MCF 10A (cell line): ENCODE data around the gene ZNRF3. TPM values are rescaled to one million over a fixed set of nuclear protein-coding genes. Genes with fewer than 3 reads are reported as not detected.
"Not testable (repeated sequence)": the region's sequence is repeated elsewhere in the genome, so short reads cannot be mapped to it uniquely, and the experiment has no call there.

Experiments used
- BruUV-seq: library from RNA; stranded (reverse); fragments of 400-500 nt; replicated peaks from 2 replicates; lab custom pipeline; 2021; lab: Mats Ljungman, UMichigan
- CTCF ChIA-PET: fragments of 300-600 bp; sonication (Branson Sonifier 250); formaldehyde crosslinking; extraction: SDS; loops from one replicate; lab custom pipeline; 2021; ENCODE audit warnings: antibody characterized with exemption, inconsistent platforms; lab: Yijun Ruan, JAX
- POLR2A ChIA-PET: fragments of 300-600, 350-650 bp; sonication (Branson Sonifier 250); formaldehyde crosslinking; extraction: SDS; loops from one replicate; lab custom pipeline; 2020; ENCODE audit warnings: antibody characterized with exemption, inconsistent platforms; lab: Yijun Ruan, JAX
- DNase-seq: peaks from one replicate; pipeline ENCODE4 v3.0.0-alpha.2; 2018; ENCODE audit not compliant: unreplicated experiment
- H3K27ac Mint-ChIP-seq: one replicate; pipeline ENCODE4 v1.8.0; 2022; ENCODE audit warnings: mild to moderate bottlenecking, low read depth, mixed read lengths; ENCODE audit not compliant: unreplicated experiment
- H3K27me3 Mint-ChIP-seq: one replicate; pipeline ENCODE4 v1.8.0; 2022; ENCODE audit warnings: mixed read lengths; ENCODE audit not compliant: insufficient read depth, unreplicated experiment
- H3K36me3 Mint-ChIP-seq: one replicate; pipeline ENCODE4 v1.8.0; 2022; ENCODE audit warnings: mild to moderate bottlenecking, moderate library complexity, mixed read lengths; ENCODE audit not compliant: insufficient read depth, unreplicated experiment
- H3K4me1 Mint-ChIP-seq: one replicate; pipeline ENCODE4 v1.8.0; 2022; ENCODE audit warnings: mixed read lengths; ENCODE audit not compliant: insufficient read depth, unreplicated experiment
- H3K4me3 Mint-ChIP-seq: one replicate; pipeline ENCODE4 v1.8.0; 2022; ENCODE audit warnings: mild to moderate bottlenecking, moderate library complexity, mixed read lengths; ENCODE audit not compliant: unreplicated experiment
- H3K9me3 Mint-ChIP-seq: one replicate; pipeline ENCODE4 v1.8.0; 2022; ENCODE audit warnings: mixed read lengths; ENCODE audit not compliant: unreplicated experiment
- CTCF ChIP-seq: fragments of 200-600 bp; IDR thresholded peaks from one replicate; pipeline ENCODE4 v1.8.0; 2022; ENCODE audit warnings: antibody characterized with exemption, mild to moderate bottlenecking; ENCODE audit not compliant: unreplicated experiment
- intact Hi-C: fragments of 100-400 bp; cut with micrococcal nuclease; formaldehyde crosslinking; loops from 2 replicates; pipeline ENCODE4 v1.14.1; 2022
- total RNA-seq: library from RNA; stranded (reverse); gene quantifications from 2 replicates; pipeline ENCODE4 v1.2.3, GENCODE V29; 2022

Gene ZNRF3
- total RNA-seq, 1 experiment from 2014 or later = 7.1 TPM

GRCh38 chr22:29082826-29083545 lies 199.6 kb downstream of the ZNRF3 start:
- Mint-ChIP-seq H3K4me1 (peaks cover 6% of the 10 kb centered on the region), H3K27me3 (no peaks in the 10 kb centered on the region), H3K36me3 (no peaks in the 10 kb centered on the region), H3K27ac (no peak overlapping the region), H3K4me3 (no peak overlapping the region), H3K9me3 (no peaks in the 10 kb centered on the region)
- no peak for DNase-seq
- TF ChIP-seq CTCF = no peak
- intact Hi-C loops = no loop called here
- no TSS peak for BruUV-seq
- CTCF ChIA-PET = no interaction called here
- POLR2A ChIA-PET = interaction anchor here (0.6 kb wide), 1 partner anchor 1370 kb away, joined by 3 read pairs; no protein-coding TSS in a partner anchor

GRCh38 chr22:29083576-29083932 lies 200.2 kb downstream of the ZNRF3 start:
- H3K36me3 Mint-ChIP-seq, H3K9me3 Mint-ChIP-seq, H3K4me3 Mint-ChIP-seq, H3K27me3 Mint-ChIP-seq, BruUV-seq, DNase-seq, H3K27ac Mint-ChIP-seq, POLR2A ChIA-PET, H3K4me1 Mint-ChIP-seq, intact Hi-C loops: not testable (repeated sequence)
- CTCF ChIA-PET = interaction anchor here (0.6 kb wide), 1 partner anchor 10 kb away, joined by 3 read pairs; no protein-coding TSS in a partner anchor

- no TSS peak for BruUV-seq
- Mint-ChIP-seq H3K9me3 (no peaks in the 10 kb centered on the region), H3K4me3 (no peak overlapping the region), H3K27me3 (no peaks in the 10 kb centered on the region), H3K27ac (no peak overlapping the region), H3K4me1 (peaks cover 6% of the 10 kb centered on the region), H3K36me3 (no peaks in the 10 kb centered on the region)
- no peak for TF ChIP-seq CTCF
- no peak for DNase-seq
- ChIA-PET CTCF (interaction anchor here (0.5 to 0.6 kb wide), 2 partner anchors 10 to 17 kb away, joined by 3 read pairs; no protein-coding TSS in a partner anchor), POLR2A (no interaction called here)
- intact Hi-C loops = no loop called here
These were observed 200.7 kb downstream of the ZNRF3 start for GRCh38 chr22:29083933-29084591.

- no peak overlapping the region for H3K27ac Mint-ChIP-seq
- no peak overlapping the region for H3K4me3 Mint-ChIP-seq
- H3K36me3 Mint-ChIP-seq = no peaks in the 10 kb centered on the region
- no peak for TF ChIP-seq CTCF
- DNase-seq = no peak
- CTCF ChIA-PET = interaction anchor here (1.7 kb wide), 1 partner anchor 10 kb away, joined by 4 read pairs; no protein-coding TSS in a partner anchor
- BruUV-seq = no TSS peak
- H3K4me1 Mint-ChIP-seq = no peaks in the 10 kb centered on the region
- no peaks in the 10 kb centered on the region for H3K27me3 Mint-ChIP-seq
- POLR2A ChIA-PET = interaction anchor here (1.1 kb wide), 1 partner anchor 12 kb away, joined by 3 read pairs; no protein-coding TSS in a partner anchor
- intact Hi-C loops = no loop called here
- H3K9me3 Mint-ChIP-seq = no peaks in the 10 kb centered on the region
These were observed 203.6 kb downstream of the ZNRF3 start for GRCh38 chr22:29087012-29087411.
